GM12875 (cell line): Measurements from ENCODE around the gene TMEM233.
"Not testable (repeated sequence)": the region's sequence is repeated elsewhere in the genome, so short reads cannot be mapped to it uniquely, and the experiment has no call there.

Experiments
- H3K4me3 ChIP-seq: one replicate; pipeline ENCODE4 v1.5.1; 2011; ENCODE audit warnings: low read depth, low read length, control low read depth
- TF ChIP-seq, protein P1 (sequence below): IDR thresholded peaks from 2 replicates; pipeline ENCODE4 v1.5.1; 2011; ENCODE audit warnings: low read depth, mild to moderate bottlenecking, control low read depth, inconsistent platforms, low read length, moderate library complexity, borderline replicate concordance; ENCODE audit not compliant: insufficient read depth

Gene TMEM233

DNA sequence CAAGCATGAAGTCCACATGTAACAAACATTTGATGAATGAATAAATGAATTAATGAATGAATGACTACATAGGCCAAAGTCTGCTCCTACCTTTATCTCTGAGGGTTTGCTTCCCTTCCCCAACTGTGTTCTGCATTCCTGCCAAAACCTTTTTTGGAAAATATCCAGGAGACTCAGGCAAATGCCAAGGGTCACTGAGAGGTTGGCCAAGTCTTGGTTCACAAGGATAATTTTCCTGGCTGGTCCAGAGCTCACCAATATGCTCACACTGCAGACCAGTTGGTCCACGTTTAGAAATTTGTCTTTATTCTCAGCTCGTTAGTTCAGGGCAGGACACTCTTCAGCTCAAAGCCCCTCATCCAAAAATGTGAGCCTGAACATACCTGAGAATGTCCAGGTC, 10.2 kb downstream of the TMEM233 start:
- TF ChIP-seq, protein P1, sequence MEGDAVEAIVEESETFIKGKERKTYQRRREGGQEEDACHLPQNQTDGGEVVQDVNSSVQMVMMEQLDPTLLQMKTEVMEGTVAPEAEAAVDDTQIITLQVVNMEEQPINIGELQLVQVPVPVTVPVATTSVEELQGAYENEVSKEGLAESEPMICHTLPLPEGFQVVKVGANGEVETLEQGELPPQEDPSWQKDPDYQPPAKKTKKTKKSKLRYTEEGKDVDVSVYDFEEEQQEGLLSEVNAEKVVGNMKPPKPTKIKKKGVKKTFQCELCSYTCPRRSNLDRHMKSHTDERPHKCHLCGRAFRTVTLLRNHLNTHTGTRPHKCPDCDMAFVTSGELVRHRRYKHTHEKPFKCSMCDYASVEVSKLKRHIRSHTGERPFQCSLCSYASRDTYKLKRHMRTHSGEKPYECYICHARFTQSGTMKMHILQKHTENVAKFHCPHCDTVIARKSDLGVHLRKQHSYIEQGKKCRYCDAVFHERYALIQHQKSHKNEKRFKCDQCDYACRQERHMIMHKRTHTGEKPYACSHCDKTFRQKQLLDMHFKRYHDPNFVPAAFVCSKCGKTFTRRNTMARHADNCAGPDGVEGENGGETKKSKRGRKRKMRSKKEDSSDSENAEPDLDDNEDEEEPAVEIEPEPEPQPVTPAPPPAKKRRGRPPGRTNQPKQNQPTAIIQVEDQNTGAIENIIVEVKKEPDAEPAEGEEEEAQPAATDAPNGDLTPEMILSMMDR = no peak
- no peak overlapping the region for H3K4me3 ChIP-seq

DNA sequence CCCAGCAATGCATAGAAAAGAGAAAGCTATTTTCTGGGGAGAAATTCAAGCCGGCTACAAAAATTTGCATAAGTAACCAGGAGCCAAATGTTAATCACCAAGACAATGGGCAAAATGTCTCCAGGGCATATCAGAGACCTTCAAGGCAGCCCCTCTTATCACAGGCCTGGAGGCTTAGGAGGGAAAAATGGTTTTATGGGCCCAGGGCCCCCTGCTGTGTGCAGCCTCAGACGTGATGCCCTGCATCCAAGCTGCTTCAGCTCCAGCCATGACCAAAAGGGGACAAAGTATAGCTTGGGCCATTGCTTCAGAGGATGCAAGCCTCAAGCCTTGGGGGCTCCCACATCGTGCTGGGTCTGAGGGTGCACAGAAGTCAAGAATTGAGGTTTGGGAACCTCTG, 15.8 kb downstream of the TMEM233 start:
- TF ChIP-seq, protein P1 = no peak
- no peak overlapping the region for H3K4me3 ChIP-seq

DNA sequence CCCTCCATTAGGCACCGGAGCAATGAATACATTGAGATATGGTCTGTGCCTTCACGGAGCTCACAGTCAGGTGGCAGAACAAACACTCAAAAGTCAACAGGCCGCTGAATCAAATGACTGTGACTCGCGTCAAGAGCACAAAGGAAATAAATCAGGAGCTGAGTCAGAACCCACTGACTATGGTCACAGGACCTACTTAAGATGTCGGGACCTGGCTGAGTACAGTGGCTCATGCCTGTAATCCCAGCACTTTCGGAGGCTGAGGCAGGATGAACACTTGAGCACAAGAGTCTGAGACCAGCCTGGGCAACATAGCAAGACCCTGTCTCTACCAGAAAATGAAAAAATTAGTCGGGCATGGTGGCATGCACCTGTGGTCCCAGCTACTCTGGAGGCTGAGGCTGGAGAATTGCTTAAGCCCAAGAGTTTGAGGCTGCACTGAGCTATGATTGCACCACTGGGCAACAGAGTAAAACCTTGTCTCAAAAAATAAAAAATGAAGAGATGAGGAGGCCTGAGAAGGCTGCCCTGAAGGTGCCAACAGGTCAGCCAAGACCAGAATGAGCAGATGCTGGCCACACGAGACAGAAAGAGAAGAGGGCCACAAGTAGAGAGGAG, 19.9 kb downstream of the TMEM233 start:
- TF ChIP-seq, protein P1 = no peak
- H3K4me3 ChIP-seq = no peak overlapping the region

DNA sequence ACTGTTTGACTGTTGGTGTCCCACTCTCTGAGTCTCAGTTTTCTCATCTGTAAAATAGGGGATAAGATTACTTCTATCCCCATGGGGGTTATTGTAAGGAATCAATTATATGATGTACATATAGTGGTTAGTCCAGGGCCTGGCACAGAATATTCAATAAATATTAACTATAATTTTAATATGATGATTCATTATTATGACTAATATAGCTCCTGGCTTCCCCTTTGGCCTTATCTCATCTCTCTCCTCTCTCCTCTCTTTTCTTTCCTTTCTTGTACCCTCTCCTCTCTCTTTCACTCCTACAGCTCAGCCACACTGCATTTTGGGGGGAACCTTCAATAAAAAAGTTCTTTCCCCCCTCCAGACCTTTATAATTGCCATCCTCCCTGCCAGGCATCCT, 21.1 kb downstream of the TMEM233 start:
- no peak overlapping the region for H3K4me3 ChIP-seq
- TF ChIP-seq, protein P1 = no peak

DNA sequence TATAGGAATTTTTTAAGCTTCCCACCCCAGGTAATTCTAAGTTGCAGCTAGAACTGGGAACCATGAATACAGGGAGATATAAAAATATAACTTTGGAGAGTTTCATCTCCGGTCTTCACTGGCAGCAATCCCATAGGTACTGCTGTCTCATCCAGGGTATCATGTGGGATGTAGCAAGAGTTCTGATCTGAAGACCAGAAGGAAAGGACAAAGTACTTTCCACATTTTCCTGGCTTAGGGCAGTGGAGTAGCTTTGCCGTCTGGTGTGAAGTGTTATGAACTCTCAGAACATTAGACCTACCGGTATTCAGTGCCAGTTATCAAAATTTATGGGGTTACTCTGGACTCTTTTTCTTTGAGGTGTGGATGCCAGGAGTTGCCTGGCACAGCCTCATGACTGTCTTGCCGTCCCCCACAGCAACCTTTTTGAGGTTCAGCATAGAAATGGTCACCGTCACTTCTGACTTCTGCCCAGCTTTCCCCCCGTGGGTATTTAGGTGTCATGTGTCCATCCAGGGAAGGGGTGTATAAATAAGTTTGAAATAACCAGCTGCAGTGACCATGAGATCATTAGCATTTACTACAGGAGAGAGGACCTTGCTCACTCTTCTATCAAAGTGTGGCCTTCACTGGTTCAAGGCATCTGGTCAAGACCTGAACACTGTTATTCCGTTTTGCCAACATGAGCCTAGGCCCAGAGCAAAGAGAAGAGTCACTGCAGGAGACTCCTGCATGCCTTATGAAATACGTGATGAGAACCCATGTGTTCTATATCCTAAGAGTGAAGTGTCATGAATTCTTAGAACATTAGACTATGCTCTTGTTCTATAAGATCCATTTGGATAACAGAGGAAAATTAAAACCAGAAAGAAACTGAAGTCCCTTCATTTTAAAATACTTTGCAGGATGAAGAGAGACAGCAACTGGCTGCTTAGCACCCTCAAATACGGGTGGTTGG, 22.2 kb downstream of the TMEM233 start:
- TF ChIP-seq, protein P1 = no peak
- H3K4me3 ChIP-seq = no peak overlapping the region

DNA sequence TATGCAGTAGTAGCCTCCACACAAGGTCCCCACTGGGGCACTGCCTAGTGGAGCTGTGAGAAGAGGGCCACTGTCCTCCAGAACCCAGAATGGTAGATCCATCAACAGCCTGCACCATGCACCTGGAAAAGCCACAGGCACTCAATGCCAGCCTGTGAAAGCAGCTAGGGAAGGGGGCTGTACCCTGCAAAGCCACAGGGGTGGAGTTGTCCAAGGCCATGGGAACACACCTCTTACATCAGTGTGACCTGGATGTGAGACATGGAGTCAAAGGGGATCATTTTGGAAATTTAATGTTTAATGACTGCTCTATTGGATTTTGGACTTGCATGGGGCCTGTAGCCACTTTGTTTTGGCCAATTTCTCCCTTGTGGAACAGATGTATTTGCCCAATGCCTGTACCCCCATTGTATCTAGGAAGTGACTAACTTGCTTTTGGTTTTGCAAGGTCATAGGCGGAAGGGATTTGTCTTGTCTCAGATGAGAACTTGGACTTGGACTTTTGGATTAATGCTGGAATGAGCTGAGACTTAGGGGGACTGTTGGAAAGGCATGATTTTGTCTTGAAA, 24.8 kb downstream of the TMEM233 start:
- not testable (repeated sequence) for H3K4me3 ChIP-seq

DNA sequence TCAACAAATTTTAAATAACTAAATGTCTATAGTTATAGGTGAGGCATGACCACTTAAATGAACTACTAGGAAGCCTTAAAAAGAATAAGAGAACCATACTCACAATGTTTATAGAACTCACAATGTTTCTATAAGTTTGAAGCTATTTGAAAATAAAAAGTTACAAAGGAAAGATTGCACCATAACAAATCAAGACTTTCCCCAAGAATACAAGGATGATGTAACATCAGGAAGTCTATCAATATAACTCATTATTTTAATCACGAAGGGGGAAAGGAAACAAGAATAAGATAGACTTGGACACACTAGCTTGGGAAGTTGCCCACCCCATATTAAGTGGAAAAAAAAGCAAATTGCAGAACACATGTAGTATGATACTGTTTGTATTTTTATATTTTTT, 26.9 kb downstream of the TMEM233 start:
- H3K4me3 ChIP-seq = no peak overlapping the region
- TF ChIP-seq, protein P1 = no peak
